GM19438 (cell line): ENCODE data around the gene DCTPP1.

Experiments used
- ATAC-seq: cut with Tn5 transposase; IDR thresholded peaks from one replicate; pipeline ENCODE4 v1.9.1; 2021; ENCODE audit warnings: low read depth; ENCODE audit not compliant: unreplicated experiment

DCTPP1 gene

DNA sequence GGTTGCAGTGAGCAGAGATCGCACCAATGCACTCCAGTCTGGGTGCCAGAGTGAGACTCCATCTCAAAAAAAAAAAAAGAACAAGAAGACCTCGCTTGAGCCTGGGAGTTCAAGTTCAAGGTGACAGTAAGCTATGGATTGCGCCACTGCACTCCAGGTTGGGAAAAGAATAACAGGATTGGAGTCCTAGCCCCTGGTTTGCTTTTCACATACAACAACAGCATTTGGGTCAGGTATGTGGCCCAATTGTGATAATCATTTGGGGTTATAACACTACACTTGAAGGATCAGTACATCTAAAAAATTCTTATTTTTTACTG lies 19.2 kb upstream of the DCTPP1 start:
- ATAC-seq: no peak

DNA sequence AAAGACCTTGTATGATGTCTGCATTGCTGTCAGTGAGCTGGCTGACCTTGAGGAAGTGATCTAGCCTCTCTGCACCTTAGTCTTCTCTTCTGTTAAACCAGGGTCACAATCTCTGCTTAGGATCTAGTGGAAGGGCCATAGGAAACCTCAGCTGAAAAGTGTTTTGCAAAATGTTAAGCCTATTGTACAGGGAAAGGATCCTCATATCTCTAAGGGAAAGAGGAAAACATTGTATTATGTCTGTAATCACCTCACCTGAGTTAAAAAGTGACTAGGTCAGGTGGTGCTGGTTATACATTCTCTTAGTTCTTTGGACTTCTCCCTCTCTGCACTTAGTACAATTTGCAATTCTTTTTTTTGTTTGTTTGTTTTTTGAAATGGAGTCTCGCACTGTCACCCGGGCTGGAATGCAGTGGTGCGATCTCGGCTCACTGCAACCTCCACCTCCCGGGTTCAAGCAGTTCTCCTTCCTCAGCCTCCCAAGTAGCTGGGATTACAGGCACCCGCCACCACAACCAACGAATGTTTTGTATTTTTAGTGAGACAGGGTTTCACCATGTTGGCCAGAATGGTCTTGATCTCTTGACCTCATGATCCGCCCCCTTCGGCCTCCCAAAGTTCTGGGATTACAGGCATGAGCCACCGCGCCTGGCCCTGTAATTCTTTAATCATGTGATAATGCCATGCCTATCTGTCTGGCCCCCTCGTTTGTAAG lies 17.8 kb upstream of the DCTPP1 start:
- no peak for ATAC-seq

DNA sequence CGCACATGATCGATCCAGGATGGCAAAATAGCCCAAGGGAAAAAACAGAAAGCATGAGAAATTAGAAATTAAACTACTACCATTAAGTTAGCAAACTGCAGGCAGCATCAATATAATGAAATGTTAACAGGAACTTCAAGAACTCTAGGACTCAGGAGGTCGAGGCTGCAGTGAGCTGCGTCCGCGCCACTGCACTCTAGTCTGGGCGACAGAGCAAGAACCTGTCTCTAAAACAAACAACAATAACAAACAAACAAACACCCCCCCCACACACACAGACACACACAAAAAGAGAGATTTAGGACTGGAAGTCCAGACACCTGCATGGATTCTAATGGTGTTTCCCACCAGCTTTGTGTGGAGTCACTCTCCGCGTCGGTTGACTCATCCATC lies 16.4 kb upstream of the DCTPP1 start:
- no peak for ATAC-seq

GRCh38 chr16:30445408-30446202 lies 15.8 kb upstream of the DCTPP1 start, which contains the start of gene SEPHS2:
TSS of gene SEPHS2 (minus strand) at chr16:30445874. CDS start at chr16:30445727, 147 bp downstream.
- ATAC-seq: peak; percentile 81

DNA sequence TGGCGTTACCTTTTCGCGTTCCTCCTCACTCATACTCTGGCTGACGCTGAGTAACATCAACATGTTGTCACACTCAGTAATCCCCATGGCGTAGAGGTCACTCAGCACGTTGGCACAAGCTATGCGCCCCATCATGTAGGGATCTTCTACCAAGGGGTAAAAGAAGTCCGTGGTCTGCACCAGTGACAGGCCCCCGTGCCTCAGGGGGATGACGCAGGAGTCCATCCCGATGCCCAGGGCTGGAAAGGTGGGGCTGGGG lies 15.2 kb upstream of the DCTPP1 start:
- no peak for ATAC-seq

GRCh38 chr16:30444231-30445148 lies 14.7 kb upstream of the DCTPP1 start:
- ATAC-seq: no peak

DNA sequence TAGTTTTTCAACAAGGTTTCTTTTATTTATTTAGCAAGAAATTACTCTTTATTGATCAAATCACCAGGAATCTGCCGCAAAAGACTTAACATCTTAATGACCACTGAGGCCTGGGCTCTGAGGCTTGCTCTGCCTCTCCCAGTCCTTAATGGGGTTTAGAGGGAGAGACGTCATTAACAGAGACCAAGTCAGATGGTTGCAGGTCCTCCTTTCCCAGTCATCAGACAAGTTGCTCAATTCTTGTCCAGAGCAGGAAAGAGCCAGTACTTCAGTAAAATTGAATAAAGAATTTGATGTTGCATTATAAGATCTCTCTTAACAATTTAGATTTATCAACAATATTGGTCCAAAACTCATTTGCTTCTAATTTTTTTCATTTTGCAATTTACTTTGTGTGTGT lies 13.8 kb upstream of the DCTPP1 start:
- no peak for ATAC-seq

- no peak for ATAC-seq
These were observed 10.0 kb upstream of the DCTPP1 start for GRCh38 chr16:30439720-30440348.

GRCh38 chr16:30438835-30439234 lies 9.0 kb upstream of the DCTPP1 start:
- ATAC-seq: no peak

DNA sequence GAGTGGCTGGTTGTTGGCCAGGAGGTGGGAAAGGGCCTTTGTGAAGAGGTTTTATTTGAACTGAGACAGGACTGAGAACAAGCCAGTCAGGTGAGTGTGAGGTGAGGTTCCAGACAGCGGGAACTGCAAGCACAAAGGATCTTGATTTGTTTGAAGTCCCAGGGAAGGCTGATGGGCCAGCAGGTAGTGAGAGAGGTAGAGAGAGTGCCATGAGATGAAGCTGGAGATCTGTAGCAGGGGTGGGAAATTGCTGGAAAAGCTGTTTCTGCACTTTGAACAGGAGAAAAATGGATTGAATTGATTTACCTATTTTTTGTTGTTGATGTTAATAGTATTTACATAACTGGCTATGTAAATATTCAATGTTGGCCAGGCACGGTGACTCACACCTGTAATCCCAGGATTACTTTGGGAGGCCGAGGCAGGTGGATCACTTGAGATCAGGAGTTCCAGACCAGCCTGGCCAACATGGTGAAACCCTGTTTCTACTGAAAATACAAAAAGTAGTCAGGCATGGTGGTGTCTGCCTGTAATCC lies 7.7 kb upstream of the DCTPP1 start:
- no peak for ATAC-seq

GRCh38 chr16:30434852-30435251 lies 5.0 kb upstream of the DCTPP1 start:
- ATAC-seq: no peak

GRCh38 chr16:30430428-30430970 lies 669 bp upstream of the DCTPP1 start:
- ATAC-seq: no peak

GRCh38 chr16:30429418-30429677 lies 482 bp downstream of the DCTPP1 start:
- ATAC-seq: no peak

GRCh38 chr16:30428055-30428454 lies 1.8 kb downstream of the DCTPP1 start:
- ATAC-seq: no peak

DNA sequence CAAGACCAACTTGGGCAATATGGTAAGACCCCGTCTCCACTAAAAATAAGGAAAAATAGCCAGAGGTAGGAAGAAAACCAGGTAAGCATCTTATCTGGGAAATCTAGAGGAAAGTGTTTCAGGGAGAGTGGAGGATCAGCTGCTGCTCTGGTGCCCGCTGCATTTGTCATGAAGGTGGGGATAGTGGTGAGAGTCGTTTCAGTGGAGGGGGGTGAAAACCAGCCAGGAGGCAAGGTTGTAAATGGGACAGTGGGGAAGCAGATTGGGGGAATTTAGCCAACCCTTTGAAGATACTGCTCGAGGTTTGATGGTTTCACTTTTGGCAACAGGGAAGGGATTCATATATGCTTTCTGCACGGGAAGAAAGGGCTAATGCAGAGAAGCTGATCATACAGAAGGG lies 8.8 kb downstream of the DCTPP1 start:
- no peak for ATAC-seq

DNA sequence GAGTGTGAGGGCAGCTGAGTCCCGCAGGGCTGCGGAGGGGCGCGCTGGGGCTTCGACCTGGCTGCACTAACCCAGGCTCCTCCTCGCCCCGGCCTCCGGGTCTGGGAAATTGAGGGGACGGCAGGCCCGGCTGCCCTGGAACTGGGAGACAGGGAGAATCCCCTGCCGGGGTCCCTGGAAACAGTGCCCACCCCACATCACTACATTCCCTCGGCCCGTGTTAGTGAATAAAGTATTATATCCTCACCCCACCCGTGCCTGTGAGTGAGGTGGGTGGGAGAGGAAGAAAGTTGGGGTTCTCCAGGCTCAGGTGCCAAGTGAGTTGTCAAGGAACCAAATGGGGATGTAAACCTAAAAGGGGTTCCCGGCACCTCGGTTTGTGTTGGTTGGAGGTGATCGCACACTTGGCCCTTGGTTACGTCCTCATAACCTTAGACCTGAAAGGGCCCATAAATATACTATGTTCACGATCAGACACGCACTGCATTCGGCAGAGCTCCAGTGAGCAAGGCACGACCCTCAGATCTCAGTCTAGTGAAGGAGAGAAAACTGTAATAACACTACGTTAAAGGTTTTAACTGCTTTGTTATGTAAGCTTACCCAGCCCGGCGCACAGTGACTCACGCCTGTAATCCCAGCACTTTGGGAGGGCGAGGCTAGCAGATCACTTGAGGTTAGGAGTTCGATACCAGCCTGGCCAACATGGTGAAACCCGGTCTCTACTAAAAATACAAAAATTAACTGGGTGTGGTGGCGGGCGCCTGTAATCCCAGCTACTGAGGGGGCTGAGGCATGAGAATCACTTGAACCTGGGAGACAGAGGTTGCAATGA lies 11.3 kb downstream of the DCTPP1 start:
- ATAC-seq: no peak

DNA sequence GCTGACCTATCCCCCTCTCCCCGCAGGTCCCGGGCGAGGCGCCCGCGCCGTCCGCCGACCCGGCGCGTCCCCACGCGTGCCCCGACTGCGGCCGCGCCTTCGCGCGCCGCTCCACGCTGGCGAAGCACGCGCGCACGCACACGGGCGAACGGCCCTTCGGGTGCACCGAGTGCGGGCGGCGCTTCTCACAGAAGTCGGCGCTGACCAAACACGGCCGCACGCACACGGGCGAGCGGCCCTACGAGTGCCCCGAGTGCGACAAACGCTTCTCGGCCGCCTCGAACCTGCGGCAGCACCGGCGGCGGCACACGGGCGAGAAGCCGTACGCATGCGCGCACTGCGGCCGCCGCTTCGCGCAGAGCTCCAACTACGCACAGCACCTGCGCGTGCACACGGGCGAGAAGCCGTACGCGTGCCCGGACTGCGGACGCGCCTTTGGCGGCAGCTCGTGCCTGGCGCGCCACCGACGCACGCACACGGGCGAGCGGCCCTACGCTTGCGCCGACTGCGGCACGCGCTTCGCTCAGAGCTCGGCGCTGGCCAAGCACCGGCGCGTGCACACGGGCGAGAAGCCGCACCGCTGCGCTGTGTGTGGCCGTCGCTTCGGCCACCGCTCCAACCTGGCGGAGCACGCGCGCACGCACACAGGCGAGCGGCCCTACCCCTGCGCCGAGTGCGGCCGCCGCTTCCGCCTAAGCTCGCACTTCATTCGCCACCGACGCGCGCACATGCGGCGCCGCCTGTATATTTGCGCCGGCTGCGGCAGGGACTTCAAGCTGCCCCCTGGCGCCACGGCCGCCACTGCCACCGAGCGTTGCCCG lies 12.1 kb downstream of the DCTPP1 start:
- ATAC-seq: peak; percentile 77

DNA sequence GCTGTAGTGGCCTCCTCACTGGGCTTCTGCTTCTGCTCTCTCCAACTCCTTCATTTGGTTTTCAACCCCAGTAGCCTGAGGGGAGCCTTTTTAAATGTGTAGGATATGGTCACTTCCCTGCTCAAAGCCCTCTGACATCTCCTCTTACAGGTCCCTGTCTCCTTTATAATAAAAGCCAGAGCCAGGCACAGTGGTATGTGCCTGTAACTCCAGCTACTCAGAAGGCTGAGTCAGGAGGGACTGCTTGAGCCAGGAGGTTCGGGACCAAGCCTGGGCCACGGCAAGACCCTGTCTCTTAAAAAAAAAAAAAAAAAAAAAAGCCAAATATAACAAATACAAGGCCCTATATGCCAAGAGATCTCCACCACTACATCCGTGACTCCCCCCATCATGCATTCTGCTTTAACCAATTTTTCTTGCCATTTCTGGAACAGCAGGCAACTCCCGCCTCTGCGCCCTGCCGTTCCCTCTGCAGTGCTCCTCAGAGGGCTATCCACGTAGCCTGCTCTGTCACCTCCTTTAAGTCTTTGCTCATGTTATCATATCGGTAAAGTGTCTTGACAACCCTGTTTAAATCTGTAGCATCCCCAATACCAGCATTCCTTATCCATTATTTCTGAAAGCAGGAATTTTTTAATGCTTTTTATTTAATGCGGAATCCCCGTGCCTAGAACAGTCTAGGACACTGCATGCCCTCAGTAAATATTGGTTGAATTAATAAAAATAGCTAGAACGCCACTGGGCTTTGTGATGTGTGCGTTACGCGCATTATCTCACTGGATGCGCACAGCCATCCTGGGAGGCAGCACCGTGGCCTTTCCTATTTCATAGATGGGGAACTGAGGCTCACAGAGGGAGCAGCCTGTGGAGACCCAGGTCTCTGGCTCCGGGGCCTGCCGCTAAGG lies 13.0 kb downstream of the DCTPP1 start:
- ATAC-seq: no peak
